Breast epithelium (tissue), 3 donors: ENCODE data around the gene IREB2.

Experiments
- POLR2AphosphoS5 ChIP-seq, 3 donors: sonication (generic); formaldehyde crosslinking; IDR thresholded peaks; one replicate each; pipeline ENCODE4 v1.6.1; 2017; ENCODE audit warnings: antibody characterized with exemption in 3 of 3
- TF ChIP-seq, protein P1 (sequence below), 3 donors: fragments of 450-650 bp; IDR thresholded peaks; one replicate each; pipeline ENCODE4 v1.5.1; 2016 to 2017; ENCODE audit warnings: antibody characterized with exemption in 3 of 3, mild to moderate bottlenecking in 3 of 3, moderate library complexity in 3 of 3

DNA sequence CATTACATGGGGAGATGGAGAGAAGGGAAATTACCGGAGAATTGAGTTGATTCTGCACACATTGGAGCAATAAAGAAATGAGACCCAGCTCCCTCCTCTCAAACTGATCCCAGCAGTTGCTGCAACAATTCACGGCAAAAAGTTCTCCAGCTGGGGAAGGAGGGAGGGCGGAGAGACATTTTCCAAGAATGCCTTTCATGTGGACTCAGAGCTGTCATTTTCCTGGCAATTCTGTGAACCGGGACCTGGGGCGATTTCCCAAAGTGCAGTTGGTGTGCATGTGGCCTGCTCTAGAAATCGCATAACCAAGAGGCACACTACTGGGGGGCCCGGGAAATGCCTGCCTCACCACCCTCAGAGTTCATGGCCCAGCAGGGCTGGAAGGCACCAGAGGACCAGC lies 48.7 kb upstream of the IREB2 start:
- TF ChIP-seq, protein P1, sequence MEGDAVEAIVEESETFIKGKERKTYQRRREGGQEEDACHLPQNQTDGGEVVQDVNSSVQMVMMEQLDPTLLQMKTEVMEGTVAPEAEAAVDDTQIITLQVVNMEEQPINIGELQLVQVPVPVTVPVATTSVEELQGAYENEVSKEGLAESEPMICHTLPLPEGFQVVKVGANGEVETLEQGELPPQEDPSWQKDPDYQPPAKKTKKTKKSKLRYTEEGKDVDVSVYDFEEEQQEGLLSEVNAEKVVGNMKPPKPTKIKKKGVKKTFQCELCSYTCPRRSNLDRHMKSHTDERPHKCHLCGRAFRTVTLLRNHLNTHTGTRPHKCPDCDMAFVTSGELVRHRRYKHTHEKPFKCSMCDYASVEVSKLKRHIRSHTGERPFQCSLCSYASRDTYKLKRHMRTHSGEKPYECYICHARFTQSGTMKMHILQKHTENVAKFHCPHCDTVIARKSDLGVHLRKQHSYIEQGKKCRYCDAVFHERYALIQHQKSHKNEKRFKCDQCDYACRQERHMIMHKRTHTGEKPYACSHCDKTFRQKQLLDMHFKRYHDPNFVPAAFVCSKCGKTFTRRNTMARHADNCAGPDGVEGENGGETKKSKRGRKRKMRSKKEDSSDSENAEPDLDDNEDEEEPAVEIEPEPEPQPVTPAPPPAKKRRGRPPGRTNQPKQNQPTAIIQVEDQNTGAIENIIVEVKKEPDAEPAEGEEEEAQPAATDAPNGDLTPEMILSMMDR (IDR thresholded peaks at IDR 0.05): no peak
- TF ChIP-seq POLR2AphosphoS5 (IDR thresholded peaks at IDR 0.05): no peak
